ENCODE measurements around the gene HIPK2. TPM values are rescaled to one million over a fixed set of nuclear protein-coding genes. Genes with fewer than 3 reads are reported as not detected.
A peak's percentile ranks its signal among the peaks of the same experiment; 100 is the strongest.

The HIPK2 gene
- total and polyA plus RNA-seq, 5 experiments from 2014 or later = 2.1 to 32.9 (median 4.3) TPM

DNA sequence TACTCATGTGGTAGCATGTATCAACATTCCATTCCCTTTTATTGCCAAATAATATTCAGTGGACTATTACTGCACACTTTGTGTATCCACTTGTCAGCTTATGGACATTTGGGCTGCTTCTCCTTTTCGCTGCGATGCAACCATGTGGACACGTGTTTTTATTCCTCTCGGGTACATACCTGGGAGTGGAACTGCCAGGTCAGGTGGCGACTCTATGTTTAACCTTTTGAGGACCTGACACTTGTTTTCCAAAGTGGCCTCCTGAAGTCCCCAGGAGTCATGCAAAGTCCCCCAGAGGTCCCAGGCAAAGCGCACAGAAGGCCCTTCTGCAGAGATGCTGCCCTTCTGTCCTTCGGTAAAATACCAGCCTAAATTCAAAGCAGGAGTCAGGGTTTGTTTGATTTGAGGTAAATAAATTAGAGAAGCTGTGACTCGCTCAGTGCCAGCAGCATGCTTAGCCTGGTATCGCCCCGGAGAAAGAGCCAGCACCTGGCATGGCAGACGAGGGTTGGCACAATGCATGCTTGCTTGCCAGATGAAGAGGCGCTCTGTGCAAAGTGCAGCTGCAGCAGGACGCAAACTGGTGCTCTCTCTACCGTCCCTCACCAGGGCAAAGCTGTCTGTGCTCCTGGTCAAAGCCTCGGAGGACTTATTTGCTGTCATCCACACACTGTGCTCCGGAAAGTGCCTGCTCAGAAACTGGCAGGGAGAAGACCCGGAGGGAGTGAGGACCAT is 37.8 kb downstream of the HIPK2 start:
- ATAC-seq = no peak

GRCh38 chr7:139738772-139739171 is 39.0 kb downstream of the HIPK2 start:
- DNase-seq (no peak), ATAC-seq (no peak)
- Mint-ChIP-seq H3K4me1 (peaks cover 44 to 75% (median 65%) of the 10 kb centered on the region in 4 donors), H3K36me3 (peaks cover 0 to 6% (median 0%) of the 10 kb centered on the region in 3 donors), H3K27me3 (peaks cover 0 to 1% (median 0%) of the 10 kb centered on the region in 5 donors), H3K4me3 (peak overlapping the region in 2 of 10 donors; percentile 24 to 50), H3K27ac (peak overlapping the region; percentile 15 to 95 (median 90)), H3K9me3 (no peaks in the 10 kb centered on the region)
- POLR2A ChIA-PET = interaction anchor here (0.6 to 2.7 kb wide), 4 partner anchors 14 to 509 kb away, joined by 4 to 20 read pairs (median 6); no protein-coding TSS in a partner anchor

More for the DNA sequence above, 37.8 kb downstream of the HIPK2 start:
- H3K9me3 Mint-ChIP-seq = no peaks in the 10 kb centered on the region
- H3K4me3 Mint-ChIP-seq = no peak overlapping the region
- peaks cover 0 to 1% (median 0%) of the 10 kb centered on the region in 5 donors for H3K27me3 Mint-ChIP-seq
- peaks cover 0 to 6% (median 0%) of the 10 kb centered on the region in 3 donors for H3K36me3 Mint-ChIP-seq
- no peak for DNase-seq
- peaks cover 52 to 78% (median 65%) of the 10 kb centered on the region in 4 donors for H3K4me1 Mint-ChIP-seq
- H3K27ac Mint-ChIP-seq = peak overlapping the region in 7 of 10 donors; percentile 31 to 86 (median 73)
- POLR2A ChIA-PET = no interaction called here

- Mint-ChIP-seq H3K4me1 (peaks cover 41 to 72% (median 63%) of the 10 kb centered on the region in 4 donors), H3K4me3 (peak overlapping the region; percentile 47 to 80 (median 72)), H3K27ac (peak overlapping the region; percentile 44 to 95 (median 90)), H3K36me3 (peaks cover 0 to 6% (median 0%) of the 10 kb centered on the region in 3 donors), H3K9me3 (no peaks in the 10 kb centered on the region), H3K27me3 (peaks cover 0 to 1% (median 0%) of the 10 kb centered on the region in 5 donors)
- DNase-seq = peak in 1 of 10 donors; percentile 16
- peak; percentile 20 to 73 for ATAC-seq
- POLR2A ChIA-PET = interaction anchor here (0.6 to 2.7 kb wide), 5 partner anchors 8 to 510 kb away, joined by 4 to 20 read pairs (median 6); no protein-coding TSS in a partner anchor
Observed at GRCh38 chr7:139738101-139738489, 39.7 kb downstream of the HIPK2 start.

DNA sequence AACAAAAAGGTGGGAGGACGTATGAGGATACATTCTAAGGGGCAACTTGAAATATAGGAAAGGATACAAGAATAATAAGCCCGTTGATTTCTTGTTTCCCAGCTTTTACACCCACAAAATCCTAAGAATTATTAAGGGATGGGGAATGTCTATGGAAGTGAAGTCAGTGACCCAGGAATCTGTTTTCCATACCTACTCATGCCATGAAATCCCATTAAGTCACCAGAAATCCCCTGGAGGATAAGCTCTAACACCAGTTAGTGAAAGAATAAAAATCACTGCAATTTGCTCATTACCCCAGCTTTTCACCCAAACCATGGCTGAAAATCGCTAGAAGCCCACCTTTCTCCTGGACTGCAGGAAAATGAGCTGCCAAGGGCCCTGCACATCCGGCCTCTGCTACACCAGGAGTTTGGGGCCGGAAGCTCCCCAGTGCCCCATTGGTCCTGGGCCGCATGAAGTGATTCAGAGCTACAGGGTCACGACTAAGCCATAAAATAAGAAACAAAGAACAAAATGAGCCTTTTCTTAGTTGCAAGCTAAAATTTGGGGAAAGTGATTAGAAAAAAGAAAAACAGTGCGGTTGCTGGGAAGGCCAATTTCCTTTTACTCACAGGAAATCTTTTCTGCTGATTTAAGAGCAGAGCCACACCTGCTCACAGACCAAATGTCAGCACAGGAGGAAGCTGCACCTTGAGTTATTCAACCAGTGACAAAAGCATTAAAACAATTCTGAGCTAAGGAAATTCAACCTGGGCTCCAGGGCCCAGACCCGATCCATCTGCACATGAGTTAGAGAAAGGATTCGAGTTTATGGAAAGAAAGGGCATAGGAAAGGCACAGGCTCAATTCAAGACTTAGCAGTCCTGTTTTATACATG is 40.3 kb downstream of the HIPK2 start:
- POLR2A ChIA-PET = interaction anchor here (1.0 to 2.7 kb wide), 5 partner anchors 9 to 41 kb away, joined by 4 to 20 read pairs (median 6); no protein-coding TSS in a partner anchor
- Mint-ChIP-seq H3K36me3 (peaks cover 0 to 6% (median 3%) of the 10 kb centered on the region in 3 donors), H3K4me1 (peaks cover 39 to 70% (median 65%) of the 10 kb centered on the region in 4 donors), H3K9me3 (no peaks in the 10 kb centered on the region), H3K4me3 (peak overlapping the region; percentile 47 to 80 (median 72)), H3K27ac (peak overlapping the region; percentile 44 to 95 (median 90)), H3K27me3 (peaks cover 0 to 1% (median 0%) of the 10 kb centered on the region in 5 donors)
- ATAC-seq (peak; percentile 73 to 85), DNase-seq (peak in 3 of 10 donors; percentile 20 to 35 (median 35))

GRCh38 chr7:139735912-139736595 is 41.7 kb downstream of the HIPK2 start:
- POLR2A ChIA-PET = interaction anchor here (0.6 to 1.9 kb wide), 2 partner anchors 10 to 67 kb away, joined by 4 to 6 read pairs; no protein-coding TSS in a partner anchor
- H3K4me1 Mint-ChIP-seq = peaks cover 44 to 81% (median 77%) of the 10 kb centered on the region in 4 donors
- H3K36me3 Mint-ChIP-seq = peaks cover 0 to 3% (median 3%) of the 10 kb centered on the region in 3 donors
- H3K4me3 Mint-ChIP-seq = peak overlapping the region in 5 of 10 donors; percentile 4 to 43 (median 29)
- H3K27me3 Mint-ChIP-seq = peaks cover 0 to 1% (median 0%) of the 10 kb centered on the region in 5 donors
- no peak for ATAC-seq
- H3K27ac Mint-ChIP-seq = peak overlapping the region in 8 of 10 donors; percentile 1 to 91 (median 67)
- no peaks in the 10 kb centered on the region for H3K9me3 Mint-ChIP-seq
- DNase-seq = no peak

- Mint-ChIP-seq H3K36me3 (peaks cover 0 to 3% (median 3%) of the 10 kb centered on the region in 3 donors), H3K4me3 (peak overlapping the region in 3 of 10 donors; percentile 24 to 31 (median 26)), H3K27me3 (peaks cover 0 to 1% (median 0%) of the 10 kb centered on the region in 5 donors), H3K9me3 (no peaks in the 10 kb centered on the region), H3K27ac (peak overlapping the region in 7 of 10 donors; percentile 55 to 91 (median 74)), H3K4me1 (peaks cover 46 to 86% (median 81%) of the 10 kb centered on the region in 4 donors)
- no peak for ATAC-seq
- DNase-seq = no peak
- POLR2A ChIA-PET = no interaction called here
Observed at GRCh38 chr7:139735466-139735865, 42.3 kb downstream of the HIPK2 start.

DNA sequence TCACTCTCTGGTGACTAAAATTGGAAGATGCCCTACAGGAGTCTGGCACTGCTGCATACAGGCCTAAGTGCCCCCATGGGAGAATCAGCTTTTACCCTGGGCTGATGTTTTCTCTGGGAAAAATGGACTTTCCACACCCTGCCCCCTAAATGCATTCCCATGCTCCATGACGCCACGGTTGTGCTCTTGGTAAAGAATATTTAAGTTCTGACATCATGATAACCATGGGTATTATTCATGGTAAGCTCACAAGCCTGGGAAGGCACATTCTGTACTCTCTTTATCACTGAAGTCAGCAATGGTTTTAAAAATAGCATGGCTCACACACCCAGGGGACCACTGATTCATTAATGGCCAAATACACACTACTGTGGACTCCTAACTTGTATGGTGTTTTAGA is 43.4 kb downstream of the HIPK2 start:
- POLR2A ChIA-PET = interaction anchor here (1.4 kb wide), 1 partner anchor 9 kb away, joined by 3 read pairs; no protein-coding TSS in a partner anchor
- ATAC-seq (no peak), DNase-seq (no peak)
- Mint-ChIP-seq H3K27ac (peak overlapping the region in 1 of 10 donors; percentile 22), H3K4me3 (no peak overlapping the region), H3K4me1 (peaks cover 47 to 81% (median 78%) of the 10 kb centered on the region in 4 donors), H3K27me3 (peaks cover 0 to 1% (median 0%) of the 10 kb centered on the region in 5 donors), H3K9me3 (no peaks in the 10 kb centered on the region), H3K36me3 (peaks cover 0 to 8% (median 6%) of the 10 kb centered on the region in 3 donors)

DNA sequence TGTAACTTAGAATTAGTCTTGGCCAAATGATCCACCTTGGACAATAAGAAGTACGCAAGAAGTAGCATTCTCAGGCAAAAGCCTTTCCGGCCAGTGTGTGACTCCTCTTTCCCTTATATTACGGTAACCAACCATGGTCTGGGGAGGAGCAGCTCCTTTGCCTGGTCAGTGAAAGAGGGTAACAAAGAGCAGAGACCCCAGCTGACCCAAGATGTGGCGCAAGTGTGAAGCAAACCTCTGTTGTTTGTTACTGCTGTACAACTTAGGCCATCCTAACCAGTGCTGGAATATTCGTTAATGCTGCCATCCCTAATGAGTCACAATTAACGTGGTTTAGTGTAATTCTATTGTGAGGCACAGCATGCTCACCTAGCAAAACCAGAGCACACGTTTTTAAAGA is 44.0 kb downstream of the HIPK2 start:
- H3K4me1 Mint-ChIP-seq = peaks cover 45 to 78% (median 74%) of the 10 kb centered on the region in 4 donors
- peak overlapping the region in 2 of 10 donors; percentile 35 to 58 for H3K27ac Mint-ChIP-seq
- POLR2A ChIA-PET = interaction anchor here (1.4 kb wide), 1 partner anchor 9 kb away, joined by 3 read pairs; no protein-coding TSS in a partner anchor

DNA sequence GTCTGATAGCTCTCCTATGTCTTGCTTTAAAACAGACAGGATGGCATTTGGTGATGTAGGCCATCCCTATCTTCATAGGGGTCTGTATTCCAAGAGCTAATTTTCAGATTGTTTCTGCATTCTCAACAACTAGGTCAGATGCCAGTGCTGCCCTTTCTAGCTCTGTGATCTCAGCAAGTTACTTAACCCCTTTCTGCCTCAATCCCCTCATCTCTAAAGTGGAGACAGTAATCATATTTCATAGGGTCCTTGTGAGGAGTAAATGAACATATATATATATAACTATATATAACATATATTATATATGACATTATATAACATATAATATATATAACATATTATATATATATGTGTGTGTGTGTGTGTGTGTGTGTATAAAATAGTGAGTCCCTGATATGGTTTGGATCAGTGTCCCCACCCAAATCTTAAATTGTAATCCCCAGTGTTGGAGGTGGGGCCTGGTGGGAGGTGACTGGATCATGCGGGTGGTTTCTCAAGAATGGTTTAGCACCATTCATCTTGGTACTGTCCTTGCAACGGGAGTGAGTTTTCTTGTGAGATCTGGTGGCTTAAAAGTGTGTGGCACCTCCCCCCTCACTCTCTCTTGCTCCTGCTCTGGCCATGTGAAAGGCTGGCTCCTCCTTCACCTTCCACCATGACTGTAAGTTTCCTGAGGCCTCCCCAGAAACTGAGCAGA is 45.2 kb downstream of the HIPK2 start:
- ATAC-seq (no peak), DNase-seq (no peak)
- POLR2A ChIA-PET = no interaction called here
- Mint-ChIP-seq H3K36me3 (peaks cover 0 to 15% (median 10%) of the 10 kb centered on the region in 3 donors), H3K4me1 (peaks cover 36 to 71% (median 64%) of the 10 kb centered on the region in 4 donors), H3K4me3 (no peak overlapping the region), H3K27me3 (peaks cover 0 to 1% (median 0%) of the 10 kb centered on the region in 5 donors), H3K9me3 (no peaks in the 10 kb centered on the region), H3K27ac (peak overlapping the region in 4 of 10 donors; percentile 36 to 52 (median 48))

More for the DNA sequence above, 44.0 kb downstream of the HIPK2 start:
- Mint-ChIP-seq H3K36me3 (peaks cover 0 to 13% (median 10%) of the 10 kb centered on the region in 3 donors), H3K9me3 (no peaks in the 10 kb centered on the region), H3K4me3 (no peak overlapping the region), H3K27me3 (peaks cover 0 to 1% (median 0%) of the 10 kb centered on the region in 5 donors)
- DNase-seq (no peak), ATAC-seq (no peak)

- DNase-seq = no peak
- ATAC-seq = no peak
- H3K4me3 Mint-ChIP-seq = peak overlapping the region in 7 of 10 donors; percentile 1 to 71 (median 38)
Observed at GRCh38 chr7:139731802-139732470, 45.9 kb downstream of the HIPK2 start.

More at GRCh38 chr7:139731802-139732470, 45.9 kb downstream of the HIPK2 start:
- H3K27ac Mint-ChIP-seq = peak overlapping the region; percentile 30 to 81 (median 64)
- peaks cover 0 to 1% (median 0%) of the 10 kb centered on the region in 5 donors for H3K27me3 Mint-ChIP-seq
- POLR2A ChIA-PET = no interaction called here
- peaks cover 31 to 71% (median 64%) of the 10 kb centered on the region in 4 donors for H3K4me1 Mint-ChIP-seq
- H3K36me3 Mint-ChIP-seq = peaks cover 0 to 20% (median 10%) of the 10 kb centered on the region in 3 donors
- no peaks in the 10 kb centered on the region for H3K9me3 Mint-ChIP-seq
